T-helper 2 cell treated with Interferon-gamma antibody and Interleukin-4, amounts not matched to agents 100 ng/mL and 5 ng/mL, for 36 hours (primary cell): Measurements from ENCODE around the gene PPP1R18. TPM values are rescaled to one million over a fixed set of nuclear protein-coding genes. Genes with fewer than 3 reads are reported as not detected.

Experiments
- intact Hi-C: fragments of 100-400 bp; cut with micrococcal nuclease; formaldehyde crosslinking; loops from one replicate; pipeline ENCODE4 v1.15.1; 2023
- total RNA-seq: library from RNA; stranded (reverse); gene quantifications from 2 replicates; pipeline ENCODE4 v1.2.3, GENCODE V29; 2022

Gene PPP1R18
- total RNA-seq, 1 donor from 2014 or later, result 247 TPM

GRCh38 chr6:30720738-30721197 lies 34.3 kb upstream of the PPP1R18 start:
- intact Hi-C loops, result loop anchor here (1.0 to 2.0 kb wide), 4 partner anchors 17 to 164 kb away; partner anchors contain the start of genes C6orf136, GNL1 and PRR3

DNA sequence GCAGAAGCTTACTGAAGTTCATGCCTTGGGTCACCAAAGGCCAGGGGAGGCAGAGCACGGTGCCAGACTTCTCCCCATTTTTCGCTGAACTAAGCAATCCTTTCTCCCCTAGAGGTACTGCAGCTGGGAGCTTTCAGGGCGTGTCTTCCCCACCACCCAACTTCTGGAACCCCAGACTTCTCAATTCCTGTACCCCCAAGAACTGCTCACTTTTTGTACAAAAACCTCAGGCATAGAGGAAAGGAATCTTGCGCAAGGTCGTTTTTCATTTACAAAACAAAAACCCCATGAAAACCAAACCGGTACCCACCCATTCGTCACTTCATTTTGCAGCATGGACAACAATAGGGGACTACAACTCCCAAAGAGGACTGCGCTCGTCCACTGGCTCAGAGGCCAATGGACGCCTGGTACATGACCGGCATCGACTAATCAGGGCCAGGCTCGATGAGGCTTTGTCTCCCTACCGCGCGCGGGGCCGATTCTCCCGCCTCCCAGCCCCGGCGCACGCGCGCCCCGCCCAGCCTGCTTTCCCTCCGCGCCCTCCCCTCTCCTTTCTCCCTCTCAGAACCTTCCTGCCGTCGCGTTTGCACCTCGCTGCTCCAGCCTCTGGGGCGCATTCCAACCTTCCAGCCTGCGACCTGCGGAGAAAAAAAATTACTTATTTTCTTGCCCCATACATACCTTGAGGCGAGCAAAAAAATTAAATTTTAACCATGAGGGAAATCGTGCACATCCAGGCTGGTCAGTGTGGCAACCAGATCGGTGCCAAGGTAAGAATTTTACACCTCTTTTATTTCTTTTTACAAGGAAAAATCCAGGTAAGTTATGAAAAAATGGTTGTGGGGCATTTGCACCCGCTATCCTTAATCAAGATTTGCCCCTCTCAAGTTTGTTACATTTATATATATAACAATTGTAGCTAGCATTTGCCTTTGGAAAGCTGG lies 33.6 kb upstream of the PPP1R18 start, which contains the start of gene TUBB:
Gene TUBB, plus strand, starts transcription at position 562 of the 947 bp plus-strand sequence. Its CDS starts 155 bp downstream, at position 717.
- intact Hi-C loops, result loop anchor here (1.0 to 5.0 kb wide), 3 partner anchors 73 to 658 kb away; partner anchors contain the start of genes C6orf136, GNL1, POLR1H and PRR3

- intact Hi-C loops, result loop anchor here (5.0 kb wide), 1 partner anchor 657 kb away; the partner anchor contains the start of gene POLR1H
Measured at GRCh38 chr6:30719356-30719755, 32.9 kb upstream of the PPP1R18 start.

DNA sequence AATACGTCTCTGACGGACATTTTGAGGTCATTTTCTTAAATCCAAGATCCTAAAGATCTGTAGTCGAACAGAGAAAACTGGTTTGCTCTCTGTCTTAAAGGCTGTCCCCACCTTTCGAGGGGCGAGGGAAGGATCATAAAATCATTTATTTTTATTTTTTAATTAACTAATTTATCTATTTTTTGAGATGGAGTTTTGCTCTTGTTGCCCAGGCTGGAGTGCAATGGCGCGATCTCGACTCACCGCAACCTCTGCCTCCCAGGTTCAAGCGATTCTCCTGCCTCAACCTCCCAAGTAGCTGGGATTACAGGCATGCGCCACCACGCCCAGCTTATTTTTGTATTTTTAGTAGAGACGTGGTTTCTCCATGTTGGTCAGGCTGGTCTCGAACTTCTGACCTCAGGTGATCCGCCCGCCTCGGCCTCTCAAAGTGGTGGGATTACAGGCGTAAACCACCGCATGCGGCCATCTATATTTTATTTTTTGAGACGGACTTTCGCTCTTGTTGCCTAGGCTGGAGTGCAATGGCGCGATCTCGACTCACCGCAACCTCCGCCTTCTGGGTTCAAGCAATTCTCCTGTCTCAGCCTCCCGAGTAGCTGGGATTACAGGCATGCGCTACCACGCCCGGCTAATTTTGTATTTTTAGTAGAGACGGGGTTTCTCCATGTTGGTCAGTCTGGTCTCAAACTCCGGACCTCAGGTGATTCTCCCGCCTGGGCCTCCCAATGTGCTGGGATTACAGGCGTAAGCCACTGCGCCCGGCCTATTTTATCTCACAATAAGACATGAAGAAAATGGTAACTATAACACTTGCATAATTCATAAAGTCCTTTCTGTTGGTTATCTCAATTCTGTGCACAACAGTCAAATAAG lies 31.6 kb upstream of the PPP1R18 start:
- intact Hi-C loops, result loop anchor here (1.0 to 5.0 kb wide), 5 partner anchors 31 to 656 kb away; partner anchors contain the start of genes HLA-E, MRPS18B, POLR1H and PPP1R10

DNA sequence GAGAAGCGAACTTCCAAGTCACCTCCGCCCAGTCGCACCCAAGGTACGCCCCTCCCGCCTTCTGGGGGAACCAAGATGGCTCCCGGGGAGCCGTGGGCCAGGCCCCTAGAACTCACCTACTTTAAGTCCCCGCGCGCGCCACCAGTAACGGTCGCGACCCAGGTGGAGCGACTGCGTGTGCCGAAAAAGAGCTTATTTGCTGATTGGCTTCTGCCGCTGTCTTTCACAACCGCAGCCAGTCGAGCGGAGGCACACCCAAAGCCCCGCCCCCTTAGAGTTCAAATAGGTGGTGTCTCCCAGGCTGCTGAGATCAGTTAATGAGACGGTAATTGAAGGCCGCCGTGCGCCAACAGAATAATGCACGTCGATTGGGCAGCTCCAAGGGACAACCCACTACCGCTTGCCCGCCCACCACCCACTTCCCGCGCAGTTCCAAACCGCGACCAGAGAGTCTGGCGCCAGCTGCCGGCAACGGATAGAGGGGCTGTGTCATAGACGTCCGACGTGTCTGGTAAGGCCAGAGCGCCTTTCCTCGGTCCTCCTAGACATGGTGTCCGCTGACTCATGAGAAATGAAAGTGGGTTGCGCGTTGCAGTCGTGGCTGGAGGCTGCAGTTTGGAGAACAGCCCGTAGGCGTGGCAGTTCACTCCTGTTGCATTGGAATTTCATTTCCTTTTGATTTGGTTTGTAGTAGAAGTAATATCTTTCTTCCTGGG lies 30.8 kb upstream of the PPP1R18 start, which contains the start of gene MDC1:
Gene MDC1, minus strand, starts transcription at position 153 of the 716 bp plus-strand sequence. CDS start 2,106 bp downstream, outside the sequence.
- intact Hi-C loops, result loop anchor here (1.0 to 5.0 kb wide), 5 partner anchors 30 to 655 kb away; partner anchors contain the start of genes HLA-E, MRPS18B, POLR1H and PPP1R10

- intact Hi-C loops, result loop anchor here (1.0 to 5.0 kb wide), 5 partner anchors 30 to 655 kb away; partner anchors contain the start of genes HLA-E, MRPS18B, POLR1H and PPP1R10
Measured at GRCh38 chr6:30716879-30717128, 30.4 kb upstream of the PPP1R18 start.

DNA sequence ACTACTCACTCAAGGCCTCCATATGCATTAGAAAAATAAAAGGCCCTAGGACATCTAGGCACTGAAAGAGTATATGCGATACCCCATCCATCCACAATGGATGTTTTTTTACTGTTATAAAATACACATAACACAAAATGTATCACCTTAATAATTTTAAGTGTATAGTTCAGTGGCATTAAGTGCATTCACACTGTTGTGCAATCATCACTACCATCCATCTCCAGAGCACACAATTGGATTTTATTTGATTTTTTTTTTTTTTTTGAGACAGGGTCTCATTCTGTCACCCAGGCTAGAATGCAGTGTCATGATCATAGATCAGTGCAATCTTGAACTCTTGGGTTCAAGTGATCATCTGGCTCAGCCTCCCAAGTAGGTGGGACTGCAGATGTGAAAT lies 27.8 kb upstream of the PPP1R18 start:
- intact Hi-C loops, result no loop called here

DNA sequence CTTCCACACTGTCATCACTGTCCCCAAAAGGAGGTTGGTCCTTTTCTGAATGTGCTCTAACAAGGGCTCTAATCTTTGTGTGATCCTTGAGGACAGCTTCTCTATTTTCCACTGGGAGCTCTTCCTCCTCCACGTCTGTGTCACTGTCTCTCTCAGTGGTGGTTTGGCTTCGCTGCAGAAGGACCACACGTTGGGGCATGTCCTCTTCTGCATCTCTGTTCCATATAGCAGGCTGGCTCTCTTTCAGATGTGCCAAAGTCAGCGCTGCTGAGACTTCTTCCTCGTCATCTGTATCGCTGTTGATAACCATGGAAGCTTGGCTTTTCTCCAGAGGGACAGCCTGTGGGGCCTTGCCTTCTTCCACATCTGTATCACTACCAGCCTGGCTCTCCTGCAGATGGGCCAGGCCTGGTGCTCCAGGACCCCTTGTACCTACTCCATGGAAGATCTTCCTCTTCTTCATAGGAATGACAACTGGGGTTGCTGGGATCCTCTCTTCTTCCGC lies 26.0 kb upstream of the PPP1R18 start:
- intact Hi-C loops, result no loop called here

DNA sequence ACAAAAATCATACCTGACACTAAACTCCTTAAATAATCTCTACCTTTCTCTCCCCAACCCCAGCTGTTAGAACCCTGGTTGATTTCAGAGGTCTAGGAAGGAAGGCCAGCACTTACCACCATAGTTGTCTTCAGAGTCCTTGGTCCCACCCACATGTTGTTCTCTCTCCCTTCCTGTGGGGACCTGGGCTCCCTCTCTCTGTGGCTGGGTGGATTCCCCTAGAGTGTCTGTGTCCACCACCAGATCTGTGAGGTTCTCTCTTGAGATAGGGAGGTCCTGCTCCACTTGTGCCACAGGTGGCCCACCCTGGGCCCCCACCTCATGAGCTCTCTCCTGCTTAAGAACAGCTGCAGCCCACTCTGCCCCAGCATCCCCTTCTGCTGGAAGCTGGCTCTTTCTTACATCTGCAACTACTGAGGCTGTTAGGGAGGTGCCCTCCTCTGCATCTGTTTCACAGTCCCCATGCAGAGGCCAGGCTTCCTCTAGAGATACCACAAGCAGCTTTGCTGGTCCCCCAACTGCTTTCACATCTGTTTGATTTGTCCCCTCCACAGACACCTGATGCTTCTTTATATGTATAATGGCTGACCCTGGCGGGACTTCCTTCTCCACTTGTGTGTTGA lies 25.4 kb upstream of the PPP1R18 start:
- intact Hi-C loops, result no loop called here

GRCh38 chr6:30709101-30709868 lies 22.8 kb upstream of the PPP1R18 start:
- intact Hi-C loops, result no loop called here

GRCh38 chr6:30707281-30707850 lies 20.9 kb upstream of the PPP1R18 start:
- intact Hi-C loops, result no loop called here

DNA sequence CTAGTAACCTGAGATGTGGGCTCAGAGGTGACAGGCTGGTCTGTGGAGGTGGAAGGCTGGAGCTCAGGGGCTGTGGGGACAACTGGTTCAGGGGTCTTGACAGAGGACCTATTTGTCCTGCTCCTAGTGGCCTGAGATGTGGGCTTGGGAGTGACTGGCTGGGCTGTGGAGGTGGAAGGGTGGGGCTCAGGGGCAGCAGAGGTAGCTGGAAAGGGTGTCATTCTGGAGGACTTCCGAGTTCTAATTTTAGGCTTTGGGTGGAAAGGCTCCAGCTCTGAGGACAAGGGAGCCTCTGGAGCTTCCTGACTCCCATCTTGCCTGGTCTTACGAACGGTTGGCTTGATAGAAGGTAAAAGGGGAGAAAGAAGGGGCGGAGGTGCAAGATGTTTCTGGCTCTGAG lies 19.2 kb upstream of the PPP1R18 start:
- intact Hi-C loops, result no loop called here

GRCh38 chr6:30703821-30704220 lies 17.4 kb upstream of the PPP1R18 start:
- intact Hi-C loops, result no loop called here

- intact Hi-C loops, result no loop called here
Measured at GRCh38 chr6:30703011-30703410, 16.6 kb upstream of the PPP1R18 start.

GRCh38 chr6:30700340-30700739 lies 13.9 kb upstream of the PPP1R18 start:
- intact Hi-C loops, result no loop called here

DNA sequence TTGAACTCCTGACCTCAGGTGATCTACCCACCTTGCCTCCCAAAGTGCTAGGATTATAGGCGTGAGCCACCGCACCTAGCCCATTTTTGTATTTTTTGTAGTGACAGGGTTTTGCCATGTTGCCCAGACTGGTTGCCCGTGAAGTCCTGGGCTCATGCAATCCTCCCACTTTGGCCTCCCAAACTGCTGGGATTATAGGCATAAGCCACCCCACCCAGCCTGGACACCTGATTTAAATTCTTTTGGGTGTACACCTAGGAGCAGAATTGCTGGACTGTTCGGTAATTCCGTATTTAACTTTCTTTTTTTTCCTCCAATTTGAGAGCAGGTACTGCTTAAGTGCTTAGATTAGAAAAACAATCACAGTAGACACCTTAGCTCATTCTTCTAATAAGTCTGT lies 10.0 kb upstream of the PPP1R18 start:
- intact Hi-C loops, result no loop called here

- intact Hi-C loops, result no loop called here
Measured at GRCh38 chr6:30691208-30691847, 4.9 kb upstream of the PPP1R18 start.
